Measurements from ENCODE around the gene CCDC12.

The CCDC12 gene

DNA sequence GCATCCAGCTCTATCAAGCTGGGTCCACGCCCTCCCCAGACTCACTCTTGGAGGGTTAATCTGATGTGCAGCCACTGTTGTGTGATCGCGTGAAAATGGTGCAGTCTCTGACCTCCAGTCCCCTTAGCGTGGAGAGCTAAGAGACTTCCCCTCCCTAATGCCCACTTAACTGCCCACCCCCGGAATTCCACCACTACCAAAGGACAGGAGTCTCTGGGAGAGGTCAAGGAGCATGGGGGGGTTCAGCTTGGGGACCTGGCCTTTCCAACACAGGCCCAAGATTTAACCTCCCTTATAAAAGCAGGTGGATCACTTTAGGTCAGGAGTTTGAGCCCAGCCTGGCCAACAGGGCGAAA lies 48.8 kb downstream of the CCDC12 start:
- Histone ChIP-seq H3K4me1 (ENCODE audit: control insufficient read depth, low read depth, low read length) (peaks cover 3% of the 10 kb centered on the region), H3K4me3 (ENCODE audit: low read length) (no peak overlapping the region), H3K27ac (ENCODE audit: low read length) (no peak overlapping the region), H3K9me3 (ENCODE audit: control insufficient read depth, low read depth, low read length) (no peaks in the 10 kb centered on the region), H3K9ac (ENCODE audit: low read length) (no peak overlapping the region), H3K36me3 (ENCODE audit: control insufficient read depth, low read depth, low read length) (peaks cover 25% of the 10 kb centered on the region), H3K27me3 (ENCODE audit: control insufficient read depth, insufficient read depth, low read length) (no peaks in the 10 kb centered on the region)

DNA sequence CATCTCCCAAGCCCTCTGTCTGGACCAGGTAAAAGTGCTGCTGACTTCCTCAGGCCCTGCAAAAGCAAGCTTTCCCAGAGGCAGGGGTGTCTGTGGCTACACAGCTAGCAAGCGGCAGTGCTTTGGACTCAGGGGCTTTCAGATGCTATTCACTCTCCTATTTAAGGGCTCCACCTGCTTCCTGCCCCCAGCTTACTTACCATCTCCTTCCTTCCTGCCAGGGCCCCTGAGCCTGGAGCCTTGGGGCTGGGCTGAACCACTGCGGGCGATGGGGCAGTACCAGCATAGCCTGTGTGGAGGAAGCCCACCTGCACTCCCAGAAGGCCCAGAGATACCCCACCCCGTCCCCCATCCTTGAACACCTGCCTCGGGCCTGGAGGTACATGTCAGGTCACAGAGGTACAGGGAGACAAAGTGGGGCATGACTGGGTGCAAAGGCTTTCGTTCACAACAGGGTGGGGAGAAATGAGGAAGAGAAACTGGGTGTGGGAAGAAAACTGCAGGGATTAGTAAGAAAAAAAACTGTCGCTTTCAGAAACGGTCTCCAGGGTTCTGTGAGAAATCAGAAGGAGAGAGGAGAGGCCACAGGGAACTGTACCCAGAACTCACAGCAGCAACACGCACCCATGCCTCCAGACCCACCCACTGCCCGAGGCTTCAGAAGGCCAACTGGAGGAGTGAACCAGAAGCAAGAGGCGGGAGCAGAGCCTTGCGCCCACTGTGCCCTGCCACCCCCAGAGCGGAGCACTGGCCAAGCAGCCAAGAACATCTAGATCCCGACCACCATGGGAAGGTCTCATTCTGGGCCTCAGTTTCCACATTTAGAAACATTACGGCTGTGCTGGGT lies 49.5 kb downstream of the CCDC12 start:
- Histone ChIP-seq H3K36me3 (ENCODE audit: control insufficient read depth, low read depth, low read length) (peaks cover 31% of the 10 kb centered on the region), H3K9me3 (ENCODE audit: control insufficient read depth, low read depth, low read length) (no peaks in the 10 kb centered on the region), H3K27me3 (ENCODE audit: control insufficient read depth, insufficient read depth, low read length) (no peaks in the 10 kb centered on the region), H3K4me1 (ENCODE audit: control insufficient read depth, low read depth, low read length) (peaks cover 3% of the 10 kb centered on the region), H3K27ac (ENCODE audit: low read length) (no peak overlapping the region), H3K4me3 (ENCODE audit: low read length) (no peak overlapping the region), H3K9ac (ENCODE audit: low read length) (no peak overlapping the region)

DNA sequence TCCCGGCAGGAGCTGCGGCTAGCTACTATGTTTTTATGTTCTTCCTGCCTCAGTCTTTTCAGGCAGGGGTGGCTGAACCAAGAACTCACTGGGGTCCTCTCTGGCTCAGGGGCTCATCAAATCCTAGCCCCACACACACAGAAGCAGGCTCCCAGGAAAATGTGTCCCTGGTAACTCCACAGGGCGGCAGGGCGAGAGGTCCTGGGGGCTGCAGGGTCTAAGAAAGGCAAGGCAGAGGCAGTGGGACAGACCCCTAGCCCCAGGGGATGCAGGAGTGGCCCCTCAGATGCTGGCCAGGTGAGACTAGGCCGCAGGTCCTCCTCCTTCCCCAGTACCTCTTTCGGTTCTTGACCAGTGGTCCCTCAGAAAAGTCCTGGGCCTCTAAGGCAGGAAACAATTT lies 50.1 kb downstream of the CCDC12 start:
- Histone ChIP-seq H3K27me3 (ENCODE audit: control insufficient read depth, insufficient read depth, low read length) (no peaks in the 10 kb centered on the region), H3K27ac (ENCODE audit: low read length) (no peak overlapping the region), H3K4me1 (ENCODE audit: control insufficient read depth, low read depth, low read length) (peaks cover 3% of the 10 kb centered on the region), H3K36me3 (ENCODE audit: control insufficient read depth, low read depth, low read length) (peaks cover 36% of the 10 kb centered on the region), H3K9me3 (ENCODE audit: control insufficient read depth, low read depth, low read length) (no peaks in the 10 kb centered on the region), H3K4me3 (ENCODE audit: low read length) (no peak overlapping the region), H3K9ac (ENCODE audit: low read length) (no peak overlapping the region)

DNA sequence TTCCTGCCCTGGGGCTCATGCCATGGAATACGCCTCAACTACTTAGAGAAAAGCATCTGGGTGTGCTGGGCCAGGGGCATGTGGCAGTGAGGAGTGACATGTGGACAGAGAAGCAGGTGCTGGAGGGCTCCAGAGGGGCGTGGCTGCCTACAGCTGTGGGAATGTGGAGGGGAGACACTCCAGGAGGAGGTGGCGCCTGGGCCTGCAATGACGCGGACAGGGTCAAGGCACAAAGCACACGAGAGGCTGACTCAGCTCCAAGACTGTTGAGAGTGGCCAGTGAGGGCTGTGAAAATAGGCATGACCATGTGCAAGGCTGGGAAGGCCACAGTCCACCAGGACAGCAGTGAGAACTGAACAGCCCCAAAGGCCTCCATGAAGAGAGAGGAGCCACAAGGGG lies 50.5 kb downstream of the CCDC12 start:
- H3K9ac ChIP-seq (ENCODE audit: low read length), result no peak overlapping the region
- no peak overlapping the region for H3K27ac ChIP-seq (ENCODE audit: low read length)
- no peaks in the 10 kb centered on the region for H3K9me3 ChIP-seq (ENCODE audit: control insufficient read depth, low read depth, low read length)
- H3K4me3 ChIP-seq (ENCODE audit: low read length), result no peak overlapping the region
- H3K27me3 ChIP-seq (ENCODE audit: control insufficient read depth, insufficient read depth, low read length), result no peaks in the 10 kb centered on the region
- peaks cover under 1% of the 10 kb centered on the region for H3K4me1 ChIP-seq (ENCODE audit: control insufficient read depth, low read depth, low read length)
- H3K36me3 ChIP-seq (ENCODE audit: control insufficient read depth, low read depth, low read length), result peaks cover 40% of the 10 kb centered on the region

GRCh38 chr3:46925585-46925934 lies 51.0 kb downstream of the CCDC12 start:
- Histone ChIP-seq H3K4me3 (ENCODE audit: low read length) (no peak overlapping the region), H3K9ac (ENCODE audit: low read length) (no peak overlapping the region), H3K4me1 (ENCODE audit: control insufficient read depth, low read depth, low read length) (no peaks in the 10 kb centered on the region), H3K36me3 (ENCODE audit: control insufficient read depth, low read depth, low read length) (peaks cover 45% of the 10 kb centered on the region), H3K9me3 (ENCODE audit: control insufficient read depth, low read depth, low read length) (no peaks in the 10 kb centered on the region), H3K27ac (ENCODE audit: low read length) (no peak overlapping the region), H3K27me3 (ENCODE audit: control insufficient read depth, insufficient read depth, low read length) (no peaks in the 10 kb centered on the region)

DNA sequence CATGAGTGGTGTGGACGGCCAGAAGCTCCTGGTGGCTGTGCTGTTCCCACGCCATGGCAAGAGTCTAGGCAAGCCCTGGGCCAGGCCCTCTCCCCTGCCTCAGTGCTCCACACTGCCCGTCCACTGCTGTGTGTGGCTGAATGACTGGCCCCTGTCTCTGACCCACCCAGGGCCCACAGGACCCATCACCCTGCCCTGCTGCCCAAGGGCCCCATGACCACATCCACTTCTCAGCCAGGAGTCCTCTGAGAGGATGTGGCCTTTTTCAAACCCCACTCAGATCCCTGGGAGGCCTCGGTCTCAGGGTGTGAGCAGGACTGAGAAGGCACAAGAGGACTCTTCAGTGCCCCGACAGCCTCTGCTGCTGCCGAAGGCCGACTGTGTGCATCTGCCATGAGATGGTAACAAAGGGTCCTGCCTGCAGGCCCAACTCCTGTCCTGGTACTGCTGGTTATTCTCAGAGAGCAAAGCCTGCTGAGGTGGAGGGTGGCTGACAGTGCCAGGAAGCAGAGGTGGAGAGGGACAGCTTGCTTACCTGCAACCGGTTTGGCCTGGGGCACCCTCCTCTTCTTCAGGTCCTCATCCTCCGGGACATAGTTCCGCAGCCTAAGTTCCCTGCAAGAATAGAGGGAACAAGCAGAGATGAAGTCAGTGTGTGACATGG lies 51.5 kb downstream of the CCDC12 start:
- H3K27ac ChIP-seq (ENCODE audit: low read length), result no peak overlapping the region

GRCh38 chr3:46923559-46924350 lies 52.8 kb downstream of the CCDC12 start:
- Histone ChIP-seq H3K27me3 (ENCODE audit: control insufficient read depth, insufficient read depth, low read length) (no peaks in the 10 kb centered on the region), H3K36me3 (ENCODE audit: control insufficient read depth, low read depth, low read length) (peaks cover 59% of the 10 kb centered on the region), H3K4me3 (ENCODE audit: low read length) (no peak overlapping the region), H3K9me3 (ENCODE audit: control insufficient read depth, low read depth, low read length) (no peaks in the 10 kb centered on the region), H3K4me1 (ENCODE audit: control insufficient read depth, low read depth, low read length) (no peaks in the 10 kb centered on the region), H3K27ac (ENCODE audit: low read length) (no peak overlapping the region), H3K9ac (ENCODE audit: low read length) (no peak overlapping the region)

More for the DNA sequence above, 51.5 kb downstream of the CCDC12 start:
- no peaks in the 10 kb centered on the region for H3K4me1 ChIP-seq (ENCODE audit: control insufficient read depth, low read depth, low read length)
- H3K9ac ChIP-seq (ENCODE audit: low read length), result no peak overlapping the region
- no peaks in the 10 kb centered on the region for H3K9me3 ChIP-seq (ENCODE audit: control insufficient read depth, low read depth, low read length)
- no peaks in the 10 kb centered on the region for H3K27me3 ChIP-seq (ENCODE audit: control insufficient read depth, insufficient read depth, low read length)
- H3K36me3 ChIP-seq (ENCODE audit: control insufficient read depth, low read depth, low read length), result peaks cover 50% of the 10 kb centered on the region
- no peak overlapping the region for H3K4me3 ChIP-seq (ENCODE audit: low read length)

DNA sequence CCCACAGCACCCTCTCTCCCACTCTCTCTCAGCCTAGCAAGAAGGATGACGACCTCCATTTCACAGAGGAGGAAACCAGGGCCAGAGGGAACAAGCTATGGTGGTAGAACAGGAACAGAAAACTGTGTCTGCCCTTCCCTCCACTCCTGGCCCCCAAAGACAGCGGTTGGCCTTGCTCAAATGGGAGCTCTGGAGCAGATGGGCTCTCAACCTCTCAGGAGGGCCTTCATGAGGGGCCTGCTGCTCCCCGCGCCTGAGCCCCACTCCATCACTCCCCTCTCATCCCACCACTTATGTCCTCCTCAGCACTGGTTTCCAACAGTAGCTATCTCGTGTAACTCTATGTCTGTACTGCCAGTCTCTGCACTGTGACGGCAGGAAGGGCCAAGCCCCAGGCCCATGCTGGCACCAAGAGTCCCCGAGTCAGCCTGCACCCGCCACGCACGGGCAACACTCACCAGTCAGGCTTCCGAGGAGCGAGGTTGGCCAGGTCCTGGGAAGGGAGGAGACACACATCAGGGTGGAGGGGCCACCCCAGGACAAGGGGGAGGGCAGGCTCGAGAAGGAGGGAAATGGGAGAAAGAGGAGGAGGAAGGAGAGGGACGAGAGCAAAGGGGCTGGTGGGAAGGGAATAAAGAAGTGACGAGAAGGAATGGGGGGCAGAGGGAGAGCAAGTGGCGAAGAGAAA lies 53.5 kb downstream of the CCDC12 start:
- H3K9ac ChIP-seq (ENCODE audit: low read length), result no peak overlapping the region
- peaks cover 55% of the 10 kb centered on the region for H3K36me3 ChIP-seq (ENCODE audit: control insufficient read depth, low read depth, low read length)
- H3K4me1 ChIP-seq (ENCODE audit: control insufficient read depth, low read depth, low read length), result no peaks in the 10 kb centered on the region
- no peak overlapping the region for H3K4me3 ChIP-seq (ENCODE audit: low read length)
- no peak overlapping the region for H3K27ac ChIP-seq (ENCODE audit: low read length)
- no peaks in the 10 kb centered on the region for H3K27me3 ChIP-seq (ENCODE audit: control insufficient read depth, insufficient read depth, low read length)
- no peaks in the 10 kb centered on the region for H3K9me3 ChIP-seq (ENCODE audit: control insufficient read depth, low read depth, low read length)

DNA sequence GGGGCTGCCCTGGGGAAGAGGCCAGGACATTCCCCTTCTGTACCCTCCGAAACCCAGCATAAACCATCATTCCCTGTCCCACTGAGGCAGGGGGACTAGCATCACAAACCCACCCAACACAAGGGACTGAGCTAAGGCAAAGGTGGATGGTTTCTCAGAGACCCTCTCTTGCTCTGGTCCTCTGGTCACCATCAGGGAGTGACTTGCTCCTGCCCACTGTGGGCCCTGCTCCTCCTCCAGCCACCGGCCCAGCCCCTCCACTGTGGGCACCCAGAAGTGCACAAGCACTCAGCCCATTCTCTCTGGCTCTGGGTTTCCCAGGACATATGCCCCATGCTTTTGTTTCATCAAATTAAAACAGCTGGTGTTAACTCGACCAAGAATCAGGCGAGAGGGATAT lies 54.1 kb downstream of the CCDC12 start:
- no peaks in the 10 kb centered on the region for H3K4me1 ChIP-seq (ENCODE audit: control insufficient read depth, low read depth, low read length)
- H3K4me3 ChIP-seq (ENCODE audit: low read length), result no peak overlapping the region
- H3K27ac ChIP-seq (ENCODE audit: low read length), result no peak overlapping the region
- peaks cover 61% of the 10 kb centered on the region for H3K36me3 ChIP-seq (ENCODE audit: control insufficient read depth, low read depth, low read length)
- no peaks in the 10 kb centered on the region for H3K9me3 ChIP-seq (ENCODE audit: control insufficient read depth, low read depth, low read length)
- no peaks in the 10 kb centered on the region for H3K27me3 ChIP-seq (ENCODE audit: control insufficient read depth, insufficient read depth, low read length)
- H3K9ac ChIP-seq (ENCODE audit: low read length), result no peak overlapping the region

DNA sequence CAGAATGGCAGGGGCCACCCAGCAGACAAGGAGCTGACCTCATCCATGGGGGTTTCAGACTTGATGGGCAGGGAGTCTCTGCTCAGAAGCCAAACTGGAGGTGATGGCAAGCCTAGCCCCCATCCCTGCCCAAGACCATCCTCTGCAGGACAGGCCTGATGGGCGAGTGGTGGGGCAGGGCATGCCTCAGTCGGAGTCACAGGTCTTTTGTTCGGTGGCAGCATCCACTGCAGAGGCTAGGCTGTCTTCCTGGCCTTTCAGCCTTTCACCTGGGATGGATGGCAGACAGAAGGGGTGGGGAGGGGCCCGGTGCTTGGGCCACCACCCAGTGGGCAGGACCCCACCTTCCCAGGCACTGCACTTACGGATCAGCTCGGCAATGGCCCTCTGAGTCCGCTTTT lies 54.7 kb downstream of the CCDC12 start:
- Histone ChIP-seq H3K27me3 (ENCODE audit: control insufficient read depth, insufficient read depth, low read length) (no peaks in the 10 kb centered on the region), H3K36me3 (ENCODE audit: control insufficient read depth, low read depth, low read length) (peaks cover 61% of the 10 kb centered on the region), H3K4me3 (ENCODE audit: low read length) (no peak overlapping the region), H3K9ac (ENCODE audit: low read length) (no peak overlapping the region), H3K9me3 (ENCODE audit: control insufficient read depth, low read depth, low read length) (no peaks in the 10 kb centered on the region), H3K4me1 (ENCODE audit: control insufficient read depth, low read depth, low read length) (no peaks in the 10 kb centered on the region), H3K27ac (ENCODE audit: low read length) (no peak overlapping the region)

DNA sequence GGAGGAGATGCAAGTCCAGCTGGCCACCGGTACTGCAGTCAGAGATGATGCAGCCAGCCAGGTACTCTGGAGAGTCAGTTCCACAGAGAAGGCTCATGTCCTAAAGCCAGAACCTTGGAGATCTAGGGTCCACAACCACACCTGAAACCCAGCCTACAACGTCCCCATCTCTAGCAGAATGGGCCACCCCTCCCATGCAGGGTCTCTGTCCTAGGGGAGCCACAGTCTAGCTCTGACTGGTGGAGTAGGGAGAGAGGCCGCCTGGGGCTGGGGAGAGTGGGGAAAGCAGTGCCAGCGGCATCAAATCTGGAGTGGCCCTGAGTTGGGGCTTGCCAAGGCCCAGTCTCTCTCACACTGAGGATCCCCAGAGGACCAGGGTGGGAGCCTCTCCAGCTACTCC lies 55.5 kb downstream of the CCDC12 start:
- H3K9me3 ChIP-seq (ENCODE audit: control insufficient read depth, low read depth, low read length), result no peaks in the 10 kb centered on the region
- H3K4me3 ChIP-seq (ENCODE audit: low read length), result no peak overlapping the region
- no peak overlapping the region for H3K27ac ChIP-seq (ENCODE audit: low read length)
- H3K36me3 ChIP-seq (ENCODE audit: control insufficient read depth, low read depth, low read length), result peaks cover 61% of the 10 kb centered on the region
- H3K9ac ChIP-seq (ENCODE audit: low read length), result no peak overlapping the region
- no peaks in the 10 kb centered on the region for H3K27me3 ChIP-seq (ENCODE audit: control insufficient read depth, insufficient read depth, low read length)
- no peaks in the 10 kb centered on the region for H3K4me1 ChIP-seq (ENCODE audit: control insufficient read depth, low read depth, low read length)

Measured in iPS-18a (cell line).